ENCODE measurements around the gene TCF21.
"Not testable (repeated sequence)": the region's sequence is repeated elsewhere in the genome, so short reads cannot be mapped to it uniquely, and the experiment has no call there.

The TCF21 gene

GRCh38 chr6:133916650-133917151, 27.8 kb downstream of the TCF21 start:
- peak; percentile 45 for DNase-seq (ENCODE audit: low spot score)
- TF ChIP-seq, protein P1, sequence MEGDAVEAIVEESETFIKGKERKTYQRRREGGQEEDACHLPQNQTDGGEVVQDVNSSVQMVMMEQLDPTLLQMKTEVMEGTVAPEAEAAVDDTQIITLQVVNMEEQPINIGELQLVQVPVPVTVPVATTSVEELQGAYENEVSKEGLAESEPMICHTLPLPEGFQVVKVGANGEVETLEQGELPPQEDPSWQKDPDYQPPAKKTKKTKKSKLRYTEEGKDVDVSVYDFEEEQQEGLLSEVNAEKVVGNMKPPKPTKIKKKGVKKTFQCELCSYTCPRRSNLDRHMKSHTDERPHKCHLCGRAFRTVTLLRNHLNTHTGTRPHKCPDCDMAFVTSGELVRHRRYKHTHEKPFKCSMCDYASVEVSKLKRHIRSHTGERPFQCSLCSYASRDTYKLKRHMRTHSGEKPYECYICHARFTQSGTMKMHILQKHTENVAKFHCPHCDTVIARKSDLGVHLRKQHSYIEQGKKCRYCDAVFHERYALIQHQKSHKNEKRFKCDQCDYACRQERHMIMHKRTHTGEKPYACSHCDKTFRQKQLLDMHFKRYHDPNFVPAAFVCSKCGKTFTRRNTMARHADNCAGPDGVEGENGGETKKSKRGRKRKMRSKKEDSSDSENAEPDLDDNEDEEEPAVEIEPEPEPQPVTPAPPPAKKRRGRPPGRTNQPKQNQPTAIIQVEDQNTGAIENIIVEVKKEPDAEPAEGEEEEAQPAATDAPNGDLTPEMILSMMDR (IDR thresholded peaks at IDR 0.05; ENCODE audit: extremely low read depth, insufficient read depth, missing control alignments): peak; percentile 97
- in situ Hi-C loops (cut with MboI; ENCODE audit: low pct_unique_long_range_greater_than_20kb, low sequenced_read_pairs, unreplicated experiment): no loop called here

- in situ Hi-C loops (cut with MboI; ENCODE audit: low pct_unique_long_range_greater_than_20kb, low sequenced_read_pairs, unreplicated experiment): no loop called here
- TF ChIP-seq, protein P1 (IDR thresholded peaks at IDR 0.05; ENCODE audit: extremely low read depth, insufficient read depth, missing control alignments): no peak
- no peak for DNase-seq (ENCODE audit: low spot score)
Observed at GRCh38 chr6:133917781-133918180, 28.9 kb downstream of the TCF21 start.

GRCh38 chr6:133918208-133918930, 29.5 kb downstream of the TCF21 start:
- in situ Hi-C loops (cut with MboI; ENCODE audit: low pct_unique_long_range_greater_than_20kb, low sequenced_read_pairs, unreplicated experiment): no loop called here
- TF ChIP-seq, protein P1 (IDR thresholded peaks at IDR 0.05; ENCODE audit: extremely low read depth, insufficient read depth, missing control alignments): no peak
- DNase-seq (ENCODE audit: low spot score): no peak

- in situ Hi-C loops (cut with MboI; ENCODE audit: low pct_unique_long_range_greater_than_20kb, low sequenced_read_pairs, unreplicated experiment): no loop called here
- TF ChIP-seq, protein P1 (IDR thresholded peaks at IDR 0.05; ENCODE audit: extremely low read depth, insufficient read depth, missing control alignments): no peak
- DNase-seq (ENCODE audit: low spot score): no peak
Observed at GRCh38 chr6:133919362-133919761, 30.4 kb downstream of the TCF21 start.

DNA sequence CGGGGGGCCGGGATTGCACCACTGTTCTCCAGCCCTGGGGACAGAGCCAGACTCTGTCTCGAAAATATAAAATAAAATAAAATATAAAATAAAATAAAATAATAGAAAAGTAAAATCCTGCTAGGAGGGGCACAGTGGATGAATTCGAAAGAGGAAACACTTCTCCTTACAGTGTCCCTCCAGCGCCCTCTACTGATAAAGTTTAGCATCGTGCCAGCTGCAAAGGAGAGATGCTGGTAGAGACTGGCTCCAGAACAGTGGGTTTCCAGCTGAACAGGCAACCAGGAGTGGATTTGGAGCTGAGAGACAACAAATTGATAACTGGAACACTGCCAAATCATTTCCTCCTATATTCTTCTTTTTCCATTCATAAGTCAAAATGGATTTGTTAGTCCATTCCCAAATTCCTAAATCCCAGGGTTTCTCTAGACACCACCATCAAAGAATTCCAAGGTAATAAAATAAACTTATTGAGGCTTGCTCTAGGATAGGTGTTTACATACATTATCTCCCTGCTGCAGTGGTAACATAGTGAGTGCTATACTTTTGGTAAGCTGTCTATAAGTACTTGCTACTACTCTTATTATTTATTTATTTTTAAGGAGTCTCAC, 32.4 kb downstream of the TCF21 start:
- in situ Hi-C loops (cut with MboI; ENCODE audit: low pct_unique_long_range_greater_than_20kb, low sequenced_read_pairs, unreplicated experiment): loop anchor here (10.0 kb wide), 1 partner anchor 173 kb away; no protein-coding TSS in a partner anchor
- TF ChIP-seq, protein P1 (IDR thresholded peaks at IDR 0.05; ENCODE audit: extremely low read depth, insufficient read depth, missing control alignments): peak; percentile 83
- DNase-seq (ENCODE audit: low spot score): peak; percentile 64

- peak; percentile 59 for DNase-seq (ENCODE audit: low spot score)
- TF ChIP-seq, protein P1 (IDR thresholded peaks at IDR 0.05; ENCODE audit: extremely low read depth, insufficient read depth, missing control alignments): peak; percentile 85
- in situ Hi-C loops (cut with MboI; ENCODE audit: low pct_unique_long_range_greater_than_20kb, low sequenced_read_pairs, unreplicated experiment): loop anchor here (10.0 kb wide), 1 partner anchor 171 kb away; no protein-coding TSS in a partner anchor
Observed at GRCh38 chr6:133923938-133924593, 35.2 kb downstream of the TCF21 start.

- DNase-seq (ENCODE audit: low spot score); in situ Hi-C loops (cut with MboI; ENCODE audit: low pct_unique_long_range_greater_than_20kb, low sequenced_read_pairs, unreplicated experiment): not testable (repeated sequence)
Observed at GRCh38 chr6:133931221-133931620, 42.3 kb downstream of the TCF21 start.

DNA sequence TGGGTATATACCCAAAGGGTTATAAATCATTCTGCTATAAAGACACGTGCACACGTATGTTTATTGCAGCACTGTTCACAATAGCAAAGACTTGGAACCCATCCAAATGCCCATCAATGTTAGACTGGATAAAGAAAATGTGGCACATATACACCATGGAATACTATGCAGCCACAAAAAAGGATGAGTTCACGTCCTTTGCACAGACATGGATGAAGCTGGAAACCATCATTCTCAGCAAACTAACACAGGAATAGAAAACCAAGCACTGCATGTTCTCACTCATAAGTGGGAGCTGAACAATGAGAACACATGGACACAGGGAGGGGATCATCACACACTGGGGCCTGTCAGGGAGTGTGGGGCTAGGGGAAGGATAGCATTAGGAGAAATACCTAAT, 47.4 kb downstream of the TCF21 start:
- in situ Hi-C loops (cut with MboI; ENCODE audit: low pct_unique_long_range_greater_than_20kb, low sequenced_read_pairs, unreplicated experiment); DNase-seq (ENCODE audit: low spot score): not testable (repeated sequence)
